Right lobe of liver (tissue), 6 donors: ENCODE measurements around the gene IPCEF1. TPM values are rescaled to one million over a fixed set of nuclear protein-coding genes. Genes with fewer than 3 reads are reported as not detected.

Experiments used
- ATAC-seq, 4 donors: fragments of 200-7000 bp; cut with Tn5 transposase; one replicate each; pipeline ENCODE4 v1.9.1; 2020; ENCODE audit warnings: mild to moderate bottlenecking in 4 of 4, moderate library complexity in 4 of 4
- DNase-seq, 3 donors: peaks; one replicate each; pipeline ENCODE4 v3.0.0-alpha.2; 2020
- H3K27ac ChIP-seq, 3 donors: fragments of 200-600 bp; one replicate each; pipeline ENCODE4 v1.8.0; 2022
- H3K27me3 ChIP-seq, 2 donors: fragments of 200-600 bp; one replicate each; pipeline ENCODE4 v1.8.0; 2022
- H3K36me3 ChIP-seq, 4 donors: fragments of 200-600 bp; sonication (generic) in 1 of 4; one replicate each; pipeline versions ENCODE4 v1.5.1 to v1.8.0; 2017 to 2022; ENCODE audit warnings: control low read depth in 1 of 4
- H3K4me1 ChIP-seq, 4 donors: fragments of 200-600 bp; sonication (generic) in 1 of 4; one replicate each; pipeline versions ENCODE4 v1.5.1 to v1.8.0; 2017 to 2022; ENCODE audit warnings: control low read depth in 1 of 4
- H3K4me3 ChIP-seq, 3 donors: fragments of 200-600 bp; one replicate each; pipeline ENCODE4 v1.8.0; 2022
- H3K9me3 ChIP-seq, 4 donors: fragments of 200-600 bp; sonication (generic) in 1 of 4; one replicate each; pipeline versions ENCODE4 v1.5.1 to v1.8.0; 2017 to 2022; ENCODE audit warnings: control low read depth in 1 of 4
- CTCF ChIP-seq, 4 donors: fragments of 200-600 bp in 3 of 4; fragments of 450-650 bp in 1 of 4; IDR thresholded peaks; one replicate each; pipeline versions ENCODE4 v1.5.1 to v1.8.0; 2016 to 2022; ENCODE audit warnings: antibody characterized with exemption in 4 of 4, mild to moderate bottlenecking in 2 of 4
- POLR2A ChIP-seq: fragments of 450-650 bp; IDR thresholded peaks from one replicate; pipeline ENCODE4 v1.6.1; 2017; ENCODE audit warnings: antibody characterized with exemption, mild to moderate bottlenecking
- WGBS: methylation state at CpG from one replicate; pipeline ENCODE4 v1.1.6; 2018; ENCODE audit warnings: low coverage, low lambda C conversion rate; ENCODE audit not compliant: insufficient coverage; ENCODE audit errors: missing lambda C conversion rate; 5-methylcytosine and 5-hydroxymethylcytosine counted together
- intact Hi-C, 2 donors: fragments of 100-400 bp; cut with DNase I; formaldehyde crosslinking; loops; one replicate each; pipeline versions ENCODE4 v1.11.2 to v1.14.1; 2022
- total RNA-seq, 6 experiments: library from RNA; depleted of rRNA in 2 of 6; stranded (reverse); fragments of >200 nt in 2 of 6; fragmentation: NEBNext Ultra II Directional in 3 of 6; extraction: Animal tissue kit (Norgen Biotek cat#: 25700) in 3 of 6; gene quantifications; one replicate each; pipeline versions ENCODE4 v1.1.0 to v1.2.4, GENCODE V29; 2016 to 2023
- donor health status: DM: no; HTN: yes; CAD: no.
- donor health status: DM: no; HTN: no; CAD: no.
- donor health status: DM: no; HTN: no; CAD: no.
- donor health status: DM: no; HTN: yes; CAD: no.
- donor health status: DM: no; HTN: yes; CAD: no.

The IPCEF1 gene
- total RNA-seq, 6 experiments from 2014 or later: 0.90 to 3.0 (median 1.4) TPM

GRCh38 chr6:154373971-154374370 is 17.4 kb upstream of the IPCEF1 start:
- intact Hi-C loops: no loop called here
- WGBS: 74% methylated on average over 2 of the region's 2 CpGs
- no peak for DNase-seq
- Histone ChIP-seq H3K27ac (no peak overlapping the region), H3K9me3 (no peaks in the 10 kb centered on the region), H3K27me3 (no peaks in the 10 kb centered on the region), H3K4me1 (peaks cover 0 to 8% (median 0%) of the 10 kb centered on the region in 4 donors), H3K36me3 (no peaks in the 10 kb centered on the region), H3K4me3 (no peak overlapping the region)
- TF ChIP-seq POLR2A (no peak), CTCF (IDR thresholded peaks at IDR 0.05) (no peak)
- ATAC-seq: no peak

- Histone ChIP-seq H3K4me1 (peaks cover 0 to 18% (median 0%) of the 10 kb centered on the region in 4 donors), H3K4me3 (no peak overlapping the region), H3K27ac (no peak overlapping the region), H3K36me3 (no peaks in the 10 kb centered on the region), H3K27me3 (no peaks in the 10 kb centered on the region), H3K9me3 (no peaks in the 10 kb centered on the region)
- no peak for TF ChIP-seq CTCF (IDR thresholded peaks at IDR 0.05)
- TF ChIP-seq POLR2A: no peak
- DNase-seq (no peak), ATAC-seq (no peak)
- intact Hi-C loops: no loop called here
- 73% methylated on average over 3 of the region's 4 CpGs for WGBS
Observed at GRCh38 chr6:154371281-154371680, 14.7 kb upstream of the IPCEF1 start.

- Histone ChIP-seq H3K4me1 (peaks cover 0 to 18% (median 0%) of the 10 kb centered on the region in 4 donors), H3K27ac (no peak overlapping the region), H3K4me3 (no peak overlapping the region), H3K36me3 (no peaks in the 10 kb centered on the region), H3K9me3 (no peaks in the 10 kb centered on the region), H3K27me3 (no peaks in the 10 kb centered on the region)
- DNase-seq (no peak), ATAC-seq (peak; percentile 56 to 72 (median 69))
- peak; percentile 16 to 44 (median 32) for TF ChIP-seq CTCF (IDR thresholded peaks at IDR 0.05)
- no peak for TF ChIP-seq POLR2A
- WGBS: 27% methylated on average over 4 of the region's 4 CpGs
- intact Hi-C loops: no loop called here
Observed at GRCh38 chr6:154370545-154370944, 13.9 kb upstream of the IPCEF1 start.

GRCh38 chr6:154367839-154368695 is 11.5 kb upstream of the IPCEF1 start:
- no peaks in the 10 kb centered on the region for H3K9me3 ChIP-seq
- DNase-seq: no peak
- intact Hi-C loops: no loop called here
- TF ChIP-seq CTCF (IDR thresholded peaks at IDR 0.05) (no peak), POLR2A (no peak)
- no peaks in the 10 kb centered on the region for H3K27me3 ChIP-seq
- peaks cover 0 to 18% (median 0%) of the 10 kb centered on the region in 4 donors for H3K4me1 ChIP-seq
- 60% methylated on average over 9 of the region's 9 CpGs for WGBS
- H3K36me3 ChIP-seq: no peaks in the 10 kb centered on the region
- peak overlapping the region in 2 of 3 donors; percentile 41 to 71 for H3K27ac ChIP-seq
- H3K4me3 ChIP-seq: no peak overlapping the region
- ATAC-seq: peak; percentile 83 to 94 (median 87)
